Right lobe of liver (tissue), 4 donors: Measurements from ENCODE around the gene TNFRSF13B.

Experiments
- POLR2A ChIP-seq: fragments of 450-650 bp; IDR thresholded peaks from one replicate; pipeline ENCODE4 v1.6.1; 2017; ENCODE audit warnings: antibody characterized with exemption, mild to moderate bottlenecking
- TF ChIP-seq, protein P1 (sequence below), 4 donors: fragments of 200-600 bp in 3 of 4; fragments of 450-650 bp in 1 of 4; IDR thresholded peaks; one replicate each; pipeline versions ENCODE4 v1.5.1 to v1.8.0; 2016 to 2022; ENCODE audit warnings: antibody characterized with exemption in 4 of 4, mild to moderate bottlenecking in 2 of 4
- donor health status: DM: no; HTN: no; CAD: no.
- donor health status: DM: no; HTN: no; CAD: no.
- donor health status: DM: no; HTN: yes; CAD: no.

DNA sequence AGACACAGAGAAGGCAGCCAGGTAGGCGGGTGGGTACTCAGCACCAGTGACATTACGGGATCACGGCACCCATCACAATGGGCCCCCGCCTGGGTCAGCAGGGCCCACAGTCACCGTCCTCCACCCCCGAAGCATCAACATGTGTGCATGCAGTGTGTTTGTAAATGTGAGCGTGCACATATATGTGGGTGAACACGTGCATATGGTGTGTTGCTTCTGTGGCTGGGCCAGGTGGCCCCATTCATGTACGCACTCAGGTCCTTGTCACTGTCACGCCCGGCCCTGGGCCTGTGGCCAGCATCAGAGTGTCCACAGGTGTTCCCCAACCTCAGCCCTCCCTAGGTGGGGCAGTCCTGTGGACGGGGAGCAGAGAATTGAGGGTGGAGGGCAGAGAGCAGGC, 37.1 kb downstream of the TNFRSF13B start:
- no peak for TF ChIP-seq POLR2A
- TF ChIP-seq, protein P1, sequence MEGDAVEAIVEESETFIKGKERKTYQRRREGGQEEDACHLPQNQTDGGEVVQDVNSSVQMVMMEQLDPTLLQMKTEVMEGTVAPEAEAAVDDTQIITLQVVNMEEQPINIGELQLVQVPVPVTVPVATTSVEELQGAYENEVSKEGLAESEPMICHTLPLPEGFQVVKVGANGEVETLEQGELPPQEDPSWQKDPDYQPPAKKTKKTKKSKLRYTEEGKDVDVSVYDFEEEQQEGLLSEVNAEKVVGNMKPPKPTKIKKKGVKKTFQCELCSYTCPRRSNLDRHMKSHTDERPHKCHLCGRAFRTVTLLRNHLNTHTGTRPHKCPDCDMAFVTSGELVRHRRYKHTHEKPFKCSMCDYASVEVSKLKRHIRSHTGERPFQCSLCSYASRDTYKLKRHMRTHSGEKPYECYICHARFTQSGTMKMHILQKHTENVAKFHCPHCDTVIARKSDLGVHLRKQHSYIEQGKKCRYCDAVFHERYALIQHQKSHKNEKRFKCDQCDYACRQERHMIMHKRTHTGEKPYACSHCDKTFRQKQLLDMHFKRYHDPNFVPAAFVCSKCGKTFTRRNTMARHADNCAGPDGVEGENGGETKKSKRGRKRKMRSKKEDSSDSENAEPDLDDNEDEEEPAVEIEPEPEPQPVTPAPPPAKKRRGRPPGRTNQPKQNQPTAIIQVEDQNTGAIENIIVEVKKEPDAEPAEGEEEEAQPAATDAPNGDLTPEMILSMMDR (IDR thresholded peaks at IDR 0.05) = no peak
